Astrocyte (in vitro differentiated cells and primary cell): Measurements from ENCODE around the gene ZNF518B. TPM values are rescaled to one million over a fixed set of nuclear protein-coding genes. Genes with fewer than 3 reads are reported as not detected.

Experiments
- DNase-seq: peaks from one replicate; pipeline ENCODE4 v3.0.0-alpha.2; 2010; ENCODE audit warnings: low read depth
- FAIRE-seq: peaks from 2 replicates; lab custom pipeline; 2011; peaks lifted over from hg19 to GRCh38; lab: Jason Lieb, UNC
- H2AFZ ChIP-seq: 2 replicates; pipeline ENCODE4 v1.6.0; 2012; ENCODE audit warnings: low read depth, low read length, inconsistent platforms
- H3K27ac ChIP-seq: 2 replicates; pipeline ENCODE4 v1.5.1; 2011; ENCODE audit warnings: low read depth, low read length, inconsistent platforms
- H3K27me3 ChIP-seq: 2 replicates; pipeline ENCODE4 v1.6.0; 2011; ENCODE audit warnings: low read length, inconsistent platforms; ENCODE audit not compliant: insufficient read depth
- H3K36me3 ChIP-seq: 2 replicates; pipeline ENCODE4 v1.5.1; 2011; ENCODE audit warnings: low read length, inconsistent platforms; ENCODE audit not compliant: insufficient read depth
- H3K4me1 ChIP-seq: 2 replicates; pipeline ENCODE4 v1.5.1; 2011; ENCODE audit warnings: low read length, inconsistent platforms; ENCODE audit not compliant: insufficient read depth
- H3K4me2 ChIP-seq: 2 replicates; pipeline ENCODE4 v1.6.0; 2012; ENCODE audit warnings: low read length, inconsistent platforms
- H3K4me3 ChIP-seq: 2 replicates; pipeline ENCODE4 v1.5.1; 2011; ENCODE audit warnings: low read depth, mild to moderate bottlenecking, low read length, inconsistent platforms; ENCODE audit not compliant: insufficient read depth
- H3K79me2 ChIP-seq: 2 replicates; pipeline ENCODE4 v1.6.0; 2012; ENCODE audit warnings: mild to moderate bottlenecking, low read length, inconsistent platforms; ENCODE audit not compliant: insufficient read depth
- H3K9ac ChIP-seq: 2 replicates; pipeline ENCODE4 v1.6.0; 2012; ENCODE audit warnings: mild to moderate bottlenecking, low read length, inconsistent platforms
- H3K9me3 ChIP-seq: 2 replicates; pipeline ENCODE4 v1.5.1; 2012; ENCODE audit warnings: low read depth, mild to moderate bottlenecking, low read length, inconsistent platforms; ENCODE audit not compliant: insufficient read depth
- H4K20me1 ChIP-seq: 2 replicates; pipeline ENCODE4 v1.6.0; 2012; ENCODE audit warnings: low read length, inconsistent platforms; ENCODE audit not compliant: insufficient read depth
- H3K27ac Mint-ChIP-seq: one replicate; pipeline ENCODE4 v1.8.0; 2021; ENCODE audit warnings: mild to moderate bottlenecking, mixed read lengths; ENCODE audit not compliant: unreplicated experiment
- H3K27me3 Mint-ChIP-seq: one replicate; pipeline ENCODE4 v1.8.0; 2021; ENCODE audit warnings: low read depth, mixed read lengths; ENCODE audit not compliant: unreplicated experiment
- H3K36me3 Mint-ChIP-seq: one replicate; pipeline ENCODE4 v1.8.0; 2021; ENCODE audit warnings: low read depth, mixed read lengths; ENCODE audit not compliant: unreplicated experiment
- H3K4me1 Mint-ChIP-seq: one replicate; pipeline ENCODE4 v1.8.0; 2021; ENCODE audit warnings: low read depth, mixed read lengths; ENCODE audit not compliant: unreplicated experiment
- H3K4me3 Mint-ChIP-seq: one replicate; pipeline ENCODE4 v1.8.0; 2021; ENCODE audit warnings: mild to moderate bottlenecking, moderate library complexity, mixed read lengths; ENCODE audit not compliant: unreplicated experiment
- H3K9me3 Mint-ChIP-seq: one replicate; pipeline ENCODE4 v1.8.0; 2021; ENCODE audit warnings: mild to moderate bottlenecking, mixed read lengths; ENCODE audit not compliant: unreplicated experiment
- CTCF ChIP-seq: IDR thresholded peaks from 2 replicates; pipeline ENCODE4 v1.5.1; 2011; ENCODE audit warnings: low read depth, mild to moderate bottlenecking, inconsistent platforms, low read length, moderate library complexity; ENCODE audit not compliant: insufficient read depth
- EZH2 ChIP-seq: IDR thresholded peaks from 2 replicates; pipeline ENCODE4 v1.6.1; 2012; ENCODE audit warnings: mild to moderate bottlenecking, low read length, inconsistent platforms; ENCODE audit not compliant: insufficient read depth
- total RNA-seq: library from RNA; stranded (reverse); gene quantifications from 2 replicates; pipeline ENCODE4 v1.2.1, GENCODE V29; 2021

ZNF518B gene
- total RNA-seq, 1 donor from 2014 or later, result 33.1 TPM

- Histone ChIP-seq H3K27me3 (no peaks in the 10 kb centered on the region), H3K4me3 (no peak overlapping the region), H3K4me2 (no peak overlapping the region), H3K9me3 (peaks cover 3% of the 10 kb centered on the region), H3K27ac (no peak overlapping the region), H4K20me1 (no peaks in the 10 kb centered on the region), H3K36me3 (no peaks in the 10 kb centered on the region), H3K4me1 (no peaks in the 10 kb centered on the region), H2AFZ (no peak overlapping the region), H3K9ac (no peak overlapping the region), H3K79me2 (no peaks in the 10 kb centered on the region)
- H3K27me3 Mint-ChIP-seq, result peaks cover 5% of the 10 kb centered on the region
- H3K4me1 Mint-ChIP-seq, result peaks cover 6% of the 10 kb centered on the region
- no peak for DNase-seq
- no peaks in the 10 kb centered on the region for H3K9me3 Mint-ChIP-seq
- TF ChIP-seq CTCF (no peak), EZH2 (no peak)
- H3K4me3 Mint-ChIP-seq, result no peak overlapping the region
- no peak for FAIRE-seq
- H3K27ac Mint-ChIP-seq, result no peak overlapping the region
- no peaks in the 10 kb centered on the region for H3K36me3 Mint-ChIP-seq
Observed at GRCh38 chr4:10495651-10496050, 38.4 kb upstream of the ZNF518B start.

GRCh38 chr4:10492464-10492863 lies 35.2 kb upstream of the ZNF518B start:
- DNase-seq, result no peak
- Histone ChIP-seq H3K27ac (no peak overlapping the region), H3K36me3 (no peaks in the 10 kb centered on the region), H3K4me1 (no peaks in the 10 kb centered on the region), H3K79me2 (no peaks in the 10 kb centered on the region), H4K20me1 (no peaks in the 10 kb centered on the region), H3K9ac (no peak overlapping the region), H3K9me3 (peaks cover 3% of the 10 kb centered on the region), H3K27me3 (no peaks in the 10 kb centered on the region), H3K4me2 (no peak overlapping the region), H3K4me3 (no peak overlapping the region), H2AFZ (no peak overlapping the region)
- Mint-ChIP-seq H3K27me3 (peaks cover 5% of the 10 kb centered on the region), H3K27ac (no peak overlapping the region), H3K4me3 (no peak overlapping the region), H3K36me3 (no peaks in the 10 kb centered on the region), H3K9me3 (no peaks in the 10 kb centered on the region), H3K4me1 (peaks cover 7% of the 10 kb centered on the region)
- TF ChIP-seq EZH2 (no peak), CTCF (no peak)
- FAIRE-seq, result no peak

GRCh38 chr4:10491401-10491800 lies 34.2 kb upstream of the ZNF518B start:
- no peaks in the 10 kb centered on the region for H4K20me1 ChIP-seq
- FAIRE-seq, result no peak
- no peak for TF ChIP-seq CTCF
- TF ChIP-seq EZH2, result no peak
- H3K9me3 ChIP-seq, result peaks cover 3% of the 10 kb centered on the region
- H3K4me3 ChIP-seq, result no peak overlapping the region
- no peak for DNase-seq
- Mint-ChIP-seq H3K27ac (no peak overlapping the region), H3K27me3 (peaks cover 5% of the 10 kb centered on the region), H3K4me3 (no peak overlapping the region), H3K36me3 (no peaks in the 10 kb centered on the region), H3K4me1 (peaks cover 5% of the 10 kb centered on the region), H3K9me3 (no peaks in the 10 kb centered on the region)
- no peaks in the 10 kb centered on the region for H3K4me1 ChIP-seq
- no peak overlapping the region for H3K4me2 ChIP-seq
- no peaks in the 10 kb centered on the region for H3K79me2 ChIP-seq
- no peaks in the 10 kb centered on the region for H3K36me3 ChIP-seq
- no peak overlapping the region for H3K9ac ChIP-seq
- no peak overlapping the region for H3K27ac ChIP-seq
- no peaks in the 10 kb centered on the region for H3K27me3 ChIP-seq
- no peak overlapping the region for H2AFZ ChIP-seq
